Stimulated activated CD8-positive, alpha-beta memory T cell treated with anti-CD3 and anti-CD28 coated beads, Interleukin-4, amount 100 ng/mL, for 1 hour (primary cell): ENCODE measurements around the gene ZNF101.

ENCODE experiments used
- DNase-seq, 2 donors: peaks; one replicate each; pipeline ENCODE4 v3.0.0-alpha.2; 2020; ENCODE audit warnings: low read depth in 2 of 2, low spot score in 1 of 2

Gene ZNF101

GRCh38 chr19:19668230-19669012 lies at the start of gene ZNF101:
Gene ZNF101 (plus strand): TSS chr19:19668839. CDS start chr19:19668964, 125 bp downstream.
- peak; percentile 77 to 88 for DNase-seq

DNA sequence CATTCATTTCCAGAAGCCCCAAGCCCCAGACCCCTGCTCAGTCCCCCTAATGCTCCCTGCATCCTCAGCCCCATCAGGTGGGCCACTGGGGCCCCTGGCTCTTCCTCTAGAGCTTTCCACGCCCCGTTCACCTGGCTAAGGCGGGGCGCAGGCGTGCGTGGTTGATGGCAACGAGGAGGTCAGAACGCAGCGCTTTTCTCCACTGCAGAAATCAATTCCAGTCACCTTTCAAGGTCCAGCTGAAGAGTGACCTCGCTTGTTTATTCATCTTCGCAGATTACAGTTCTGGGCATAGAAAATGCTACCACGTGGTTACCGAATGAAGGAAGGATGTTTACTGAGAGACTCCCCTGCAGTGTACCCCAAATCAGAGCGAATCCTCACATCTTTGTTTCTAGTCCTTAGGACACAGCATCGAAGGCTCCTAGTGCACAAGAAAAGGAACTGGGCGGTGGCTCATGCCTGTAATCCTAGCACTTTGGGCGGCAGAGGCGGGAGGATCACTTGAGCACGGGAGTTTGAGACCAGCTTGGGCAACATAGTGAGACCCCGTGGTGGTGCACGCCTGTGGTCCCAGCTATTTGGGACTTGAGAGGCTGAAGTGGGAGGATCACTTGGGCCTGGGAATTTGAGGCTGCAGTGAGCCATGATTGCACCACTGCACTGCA lies 49.3 kb upstream of the ZNF101 start:
- no peak for DNase-seq

- no peak for DNase-seq
These were observed 48.8 kb upstream of the ZNF101 start for GRCh38 chr19:19619849-19620210.

DNA sequence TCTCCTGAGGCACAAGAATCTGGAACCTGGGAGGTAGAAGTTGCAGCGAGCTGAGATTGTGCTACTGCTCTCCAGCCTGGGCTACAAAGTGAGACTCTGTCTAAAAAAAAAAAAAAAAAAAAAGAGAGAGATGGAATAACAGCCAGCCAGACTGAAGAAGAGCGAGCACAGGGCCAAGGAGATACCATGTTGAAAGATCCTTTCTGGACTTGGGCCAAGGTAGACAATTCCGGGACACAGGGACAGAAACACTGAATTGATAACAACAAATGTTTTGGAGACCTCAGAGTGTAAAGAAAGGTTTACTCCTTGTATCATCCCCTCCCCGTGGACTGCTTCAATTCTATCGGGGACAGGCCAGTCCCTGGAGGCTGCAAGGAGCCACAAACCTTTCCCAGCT lies 45.3 kb upstream of the ZNF101 start:
- no peak for DNase-seq

- DNase-seq: no peak
These were observed 44.5 kb upstream of the ZNF101 start for GRCh38 chr19:19624032-19624570.

DNA sequence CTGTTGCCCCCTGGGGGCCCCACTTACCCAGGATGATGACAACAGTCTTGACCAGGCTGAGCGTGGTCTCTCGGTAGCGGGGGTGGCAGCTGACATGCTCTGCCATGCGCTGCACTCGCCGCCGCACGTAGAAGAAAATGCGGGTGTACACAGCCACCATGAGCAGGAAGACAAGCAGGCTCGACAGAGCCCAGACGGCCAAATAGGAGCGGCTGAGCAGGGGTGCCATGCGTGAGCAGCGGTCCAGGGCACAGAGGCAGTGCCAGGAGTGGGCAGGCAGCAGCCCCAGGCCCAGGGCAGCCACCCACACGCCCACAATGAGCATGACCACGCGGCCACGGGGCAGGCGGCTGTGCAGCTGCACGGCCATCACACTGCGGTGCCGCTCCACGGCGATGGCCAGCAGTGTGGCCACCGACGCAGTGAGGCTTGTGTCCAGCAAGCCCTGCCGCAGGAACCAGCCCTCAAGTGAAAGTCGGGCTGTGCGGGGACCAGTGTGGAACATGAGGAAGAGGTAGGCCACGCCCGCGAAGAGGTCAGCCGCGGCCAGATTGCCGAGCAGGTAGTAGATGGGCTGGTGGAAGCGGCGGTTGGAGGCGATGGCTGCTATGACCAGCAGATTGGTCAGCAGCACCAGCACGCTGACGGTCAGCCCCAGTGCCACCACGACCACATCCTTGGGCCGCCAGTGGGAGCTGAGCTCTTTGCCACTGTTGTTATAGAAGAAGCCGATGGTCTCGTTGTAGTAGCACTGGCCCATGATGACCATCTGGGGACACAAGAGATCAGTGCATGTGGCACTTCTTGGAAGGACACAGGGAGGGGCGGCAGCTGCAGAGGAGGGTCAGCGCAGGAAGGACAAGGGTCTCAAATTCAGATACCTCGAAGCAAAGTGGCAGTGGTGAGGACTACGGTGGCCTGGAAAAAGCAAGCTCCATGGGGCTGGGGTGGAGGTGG lies 41.8 kb upstream of the ZNF101 start:
- DNase-seq: no peak

DNA sequence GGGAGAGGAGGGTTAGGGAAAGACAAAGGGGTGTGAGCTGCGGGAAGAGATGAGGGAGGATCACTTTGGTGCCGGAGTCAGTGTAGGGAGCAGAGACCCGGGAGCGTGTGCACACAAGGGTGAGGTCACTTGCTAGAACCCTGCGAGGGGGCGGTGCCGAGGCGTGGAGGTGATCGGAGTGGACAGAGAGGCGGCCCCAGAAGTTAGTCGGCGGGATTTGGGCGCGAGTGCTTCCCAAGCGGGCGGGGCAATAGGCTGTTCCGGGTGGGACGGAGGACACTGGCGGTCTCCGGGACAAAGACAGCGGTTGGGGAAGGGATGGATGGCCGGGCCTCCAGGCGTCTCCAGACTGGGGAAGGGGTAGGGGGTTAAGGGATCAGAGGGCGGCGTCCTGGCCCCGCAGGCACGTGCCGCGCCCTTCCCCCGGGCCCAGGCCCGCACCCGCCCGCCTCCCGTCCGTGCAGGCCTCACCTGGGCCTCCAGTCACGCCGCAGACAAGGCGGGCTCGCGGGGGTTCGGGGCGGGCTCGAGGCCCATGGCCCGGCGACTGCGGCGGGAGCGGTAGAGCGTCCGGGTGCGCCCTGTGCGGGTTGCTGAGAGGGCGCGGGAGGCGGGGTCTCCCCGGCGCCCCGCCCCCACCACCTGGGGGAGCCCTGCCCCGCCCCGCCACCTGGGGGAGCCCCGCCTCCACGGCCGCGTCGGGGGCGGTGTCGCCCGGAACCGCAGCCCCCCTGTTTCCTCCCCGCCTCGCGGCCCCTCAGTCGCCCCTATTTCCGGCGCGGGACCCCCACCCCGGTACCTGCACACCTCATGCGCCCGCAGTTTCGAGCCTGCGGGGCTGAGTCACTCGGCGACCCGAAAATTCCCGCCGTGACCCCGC lies 40.8 kb upstream of the ZNF101 start, which contains the start of gene LPAR2:
TSS of gene LPAR2 (minus strand) at position 600 of the 880 bp plus-strand sequence. CDS start 945 bp downstream, outside the sequence.
- DNase-seq: peak; percentile 49 to 58

DNA sequence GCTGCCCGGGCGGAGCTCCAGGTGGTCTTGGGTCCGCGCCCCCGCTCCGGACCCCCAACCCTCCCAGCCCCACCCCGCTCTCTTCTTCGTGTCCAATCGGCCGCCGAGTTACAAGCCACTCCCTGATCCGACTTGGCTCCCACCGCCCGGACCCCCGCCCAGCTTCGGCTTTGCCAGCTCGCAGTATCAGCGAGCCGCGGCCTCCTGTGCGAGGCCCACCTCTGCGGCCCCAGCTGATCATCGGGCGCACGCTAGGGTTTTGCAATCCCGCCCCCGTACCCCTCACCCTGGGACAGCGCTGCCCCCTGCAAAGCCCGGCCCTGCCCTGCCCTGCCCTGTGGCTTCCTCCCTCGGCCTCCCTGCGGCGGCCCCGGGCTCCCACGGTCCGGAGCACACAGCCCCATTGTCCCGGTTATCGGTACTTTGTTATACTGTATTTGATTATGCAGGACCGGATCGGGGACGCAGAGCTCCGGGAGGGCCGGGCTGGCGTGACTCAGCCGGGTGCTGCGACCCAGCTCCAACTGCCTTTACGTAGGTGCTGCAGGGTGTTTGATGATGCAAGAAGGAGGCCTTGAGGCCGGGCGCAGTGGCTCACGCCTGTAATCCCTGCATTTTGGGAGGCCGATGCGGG lies 40.0 kb upstream of the ZNF101 start:
- DNase-seq: peak in 1 of 2 donors; percentile 6

- DNase-seq: no peak
These were observed 38.6 kb upstream of the ZNF101 start for GRCh38 chr19:19630062-19630414.

DNA sequence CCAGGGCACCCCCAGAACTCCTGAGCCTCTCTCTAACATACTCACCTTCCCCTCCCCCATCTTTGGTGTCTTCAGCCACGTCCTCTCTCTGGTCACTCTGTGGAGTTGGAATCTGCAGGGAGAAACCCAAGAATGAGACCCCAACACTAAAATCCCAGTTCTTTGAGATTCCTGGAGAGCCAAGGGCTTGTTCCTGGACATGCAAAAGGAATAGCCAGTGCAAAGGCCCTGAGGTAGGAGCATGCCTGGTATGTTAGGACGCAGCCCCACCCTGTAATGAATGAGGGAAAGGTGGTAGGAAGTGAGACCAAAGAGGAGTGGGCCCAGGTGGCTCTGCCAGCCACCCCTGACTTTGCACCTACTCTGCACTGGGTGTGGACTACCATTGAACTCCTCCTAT lies 38.2 kb upstream of the ZNF101 start:
- no peak for DNase-seq

- DNase-seq: no peak
These were observed 37.3 kb upstream of the ZNF101 start for GRCh38 chr19:19631346-19631745.

GRCh38 chr19:19632661-19633060 lies 36.0 kb upstream of the ZNF101 start:
- DNase-seq: no peak

DNA sequence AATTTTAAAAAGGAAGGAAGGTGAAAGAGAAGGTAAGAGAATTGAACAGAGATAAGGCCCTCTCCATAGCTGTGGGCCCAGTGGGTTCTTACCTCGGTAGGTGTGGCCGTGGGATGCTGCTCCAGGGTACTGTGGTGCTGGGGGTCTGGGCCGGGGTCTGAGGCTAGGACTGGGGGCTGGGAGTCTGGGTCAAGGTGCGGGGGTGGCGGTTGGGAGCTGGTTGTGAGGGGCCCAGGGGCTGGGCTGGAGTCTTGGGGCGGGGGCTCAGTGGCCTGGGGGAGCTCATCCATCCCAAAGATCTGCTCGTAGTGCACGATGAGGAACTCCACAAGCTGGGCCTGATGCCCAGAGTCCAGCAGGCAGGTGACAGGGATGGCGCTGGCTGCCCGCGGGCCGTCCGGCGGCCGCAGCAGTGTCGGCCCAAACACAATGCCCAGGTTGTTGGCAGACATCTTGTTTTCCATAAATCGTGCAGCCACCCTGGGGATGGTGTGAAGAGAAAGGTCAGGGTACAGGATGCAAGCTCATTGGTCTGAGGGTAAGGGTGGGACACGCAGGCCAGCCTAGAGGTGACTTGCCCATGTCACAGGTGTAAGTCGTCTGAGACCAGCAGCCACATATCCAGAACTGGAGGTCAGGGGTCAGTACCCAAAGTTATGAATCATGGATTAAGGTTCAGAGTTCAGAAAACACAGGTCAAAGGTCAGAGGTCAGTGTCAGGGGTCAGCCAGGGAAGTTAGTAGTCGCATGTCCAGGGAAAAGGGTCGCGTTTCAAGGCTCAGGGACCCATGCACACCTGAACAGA lies 34.7 kb upstream of the ZNF101 start:
- DNase-seq: no peak

DNA sequence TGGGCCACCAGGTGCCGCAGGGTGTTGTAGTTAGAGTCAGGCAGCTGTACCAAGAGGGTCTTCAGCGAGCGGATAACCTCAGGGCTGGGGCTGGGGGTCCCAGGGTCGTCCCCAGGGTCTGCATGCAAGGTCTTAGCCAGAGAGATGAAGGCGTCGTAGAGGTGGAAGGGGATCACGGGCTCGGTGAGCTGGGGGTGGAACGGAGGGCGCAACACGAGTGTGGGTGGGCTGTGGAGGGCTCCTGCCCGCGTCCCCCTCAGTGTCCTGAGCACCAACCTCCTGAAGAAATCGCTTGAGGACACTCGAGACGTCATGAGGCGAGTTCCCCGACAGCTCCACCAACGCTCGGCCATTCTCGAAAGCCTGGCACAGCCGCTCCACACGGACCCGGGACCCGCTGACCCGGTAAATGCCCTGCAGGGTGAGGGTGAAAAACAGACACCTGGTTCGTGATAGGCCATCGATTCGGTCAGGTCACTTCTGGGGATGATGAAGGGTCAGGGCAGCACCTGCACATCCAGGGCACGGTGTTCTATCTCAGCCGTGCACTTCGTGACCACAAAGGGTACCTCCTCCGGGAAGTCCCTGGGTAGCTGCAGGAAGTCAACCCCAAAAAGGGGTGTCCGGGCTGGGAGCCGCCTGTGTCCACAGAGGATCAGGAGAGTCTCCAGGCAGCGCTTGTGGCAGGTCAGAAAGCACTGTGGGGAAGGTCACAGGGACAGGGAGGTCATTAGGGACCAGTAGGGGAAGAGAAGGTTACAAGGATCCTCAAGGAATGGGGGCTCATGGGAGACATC lies 33.9 kb upstream of the ZNF101 start:
- no peak for DNase-seq

DNA sequence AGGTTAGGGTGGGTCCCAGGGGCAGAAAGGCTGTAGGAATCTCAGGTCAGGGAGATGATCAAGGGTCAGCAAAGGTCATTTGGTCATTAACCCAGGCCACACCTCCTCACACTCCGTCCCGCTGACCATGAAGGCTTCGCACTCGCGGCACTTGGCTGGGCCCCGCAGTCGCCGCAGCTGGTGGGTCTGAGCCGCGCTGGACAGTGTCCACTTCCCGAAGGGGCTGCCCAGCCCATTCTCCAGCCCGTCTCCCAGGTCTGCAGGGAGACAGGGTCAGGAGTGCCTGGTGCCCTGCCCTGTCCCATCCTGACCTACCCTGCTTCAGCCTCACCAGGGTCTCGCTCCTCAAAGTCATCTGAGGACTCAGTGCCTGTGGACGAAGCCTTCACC lies 33.3 kb upstream of the ZNF101 start:
- DNase-seq: no peak

GRCh38 chr19:19636573-19637185 lies 32.0 kb upstream of the ZNF101 start:
- DNase-seq: no peak

DNA sequence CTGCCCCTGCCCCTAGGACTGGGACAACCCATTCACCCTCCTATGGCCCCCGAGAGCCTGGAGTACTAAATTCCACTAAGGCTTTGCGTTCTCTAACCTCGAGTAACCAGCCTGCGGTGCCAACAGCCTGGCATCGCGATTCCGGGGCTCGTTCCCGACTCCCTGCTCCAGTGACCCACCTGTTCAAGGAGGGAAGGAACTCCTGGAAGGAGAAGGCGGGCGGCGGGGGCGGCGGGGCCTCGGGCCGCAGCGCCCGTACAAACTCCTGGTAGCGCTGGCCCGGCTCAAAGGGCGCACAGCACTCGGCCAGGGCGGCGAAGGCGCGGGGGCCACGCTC lies 31.5 kb upstream of the ZNF101 start:
- DNase-seq: no peak
